ENCODE measurements around the gene RND1. TPM values are rescaled to one million over a fixed set of nuclear protein-coding genes. Genes with fewer than 3 reads are reported as not detected.

RND1 gene
- total and polyA plus RNA-seq, 7 donors = 0.15 to 1.2 (median 0.19) TPM; not detected in 2

- Histone ChIP-seq H3K27me3 (ENCODE audit: insufficient read depth in 3 of 3, low read length in 2 of 3) (peaks cover 0 to 17% (median 2%) of the 10 kb centered on the region in 3 donors), H3K9me3 (no peaks in the 10 kb centered on the region), H3K4me3 (no peak overlapping the region), H3K36me3 (ENCODE audit: insufficient read depth in 1 of 2, low read depth in 1 of 2) (no peaks in the 10 kb centered on the region), H3K4me1 (peaks cover 7% of the 10 kb centered on the region), H3K27ac (no peak overlapping the region)
- DNase-seq (no peak), ATAC-seq (no peak)
- TF ChIP-seq CTCF (IDR thresholded peaks at IDR 0.05) = no peak
- intact Hi-C loops (cut with DNase I) = no loop called here
- 66 to 76% (median 72%) methylated on average over 5 of the region's 5 CpGs for WGBS, 3 donors
Measured at GRCh38 chr12:48819986-48820725, 45.5 kb downstream of the RND1 start.

GRCh38 chr12:48818831-48819590 lies 46.7 kb downstream of the RND1 start:
- WGBS, 3 donors = 17 to 26% (median 25%) methylated on average over 21 to 37 of the region's 37 CpGs
- Histone ChIP-seq H3K27ac (no peak overlapping the region), H3K9me3 (no peaks in the 10 kb centered on the region), H3K27me3 (ENCODE audit: insufficient read depth in 3 of 3, low read length in 2 of 3) (peaks cover 0 to 17% (median 2%) of the 10 kb centered on the region in 3 donors), H3K36me3 (ENCODE audit: insufficient read depth in 1 of 2, low read depth in 1 of 2) (no peaks in the 10 kb centered on the region), H3K4me3 (peak overlapping the region; percentile 74), H3K4me1 (peaks cover 7% of the 10 kb centered on the region)
- intact Hi-C loops (cut with DNase I) = no loop called here
- no peak for TF ChIP-seq CTCF (IDR thresholded peaks at IDR 0.05)
- no peak for ATAC-seq
- DNase-seq = peak in 1 of 2 donors; percentile 26

GRCh38 chr12:48817873-48818830 lies 47.5 kb downstream of the RND1 start, which contains the start of gene CACNB3:
CACNB3 (plus strand) TSS chr12:48818496; CDS start chr12:48818930, 434 bp downstream.
- ATAC-seq = no peak
- DNase-seq = peak; percentile 67 to 81
- TF ChIP-seq CTCF (IDR thresholded peaks at IDR 0.05) = no peak
- Histone ChIP-seq H3K36me3 (ENCODE audit: insufficient read depth in 1 of 2, low read depth in 1 of 2) (no peaks in the 10 kb centered on the region), H3K4me3 (peak within 1 kb of the TSS; percentile 74), H3K9me3 (no peaks in the 10 kb centered on the region), H3K27ac (no peak within 1 kb of the TSS), H3K27me3 (ENCODE audit: insufficient read depth in 3 of 3, low read length in 2 of 3) (peaks cover 0 to 17% (median 2%) of the 10 kb centered on the region in 3 donors), H3K4me1 (peaks cover 7% of the 10 kb centered on the region)
- intact Hi-C loops (cut with DNase I) = no loop called here
- 2% methylated on average over 50 to 77 of the region's 79 CpGs for WGBS, 3 donors

GRCh38 chr12:48816143-48816854 lies 49.4 kb downstream of the RND1 start:
- intact Hi-C loops (cut with DNase I) = no loop called here
- Histone ChIP-seq H3K4me3 (peak overlapping the region; percentile 87), H3K9me3 (no peaks in the 10 kb centered on the region), H3K4me1 (peaks cover 7% of the 10 kb centered on the region), H3K27ac (no peak overlapping the region), H3K27me3 (ENCODE audit: insufficient read depth in 3 of 3, low read length in 2 of 3) (peaks cover 0 to 17% (median 2%) of the 10 kb centered on the region in 3 donors), H3K36me3 (ENCODE audit: insufficient read depth in 1 of 2, low read depth in 1 of 2) (no peaks in the 10 kb centered on the region)
- TF ChIP-seq CTCF (IDR thresholded peaks at IDR 0.05) = no peak
- ATAC-seq = no peak
- 91 to 96% (median 95%) methylated on average over 3 of the region's 3 CpGs for WGBS, 3 donors
- no peak for DNase-seq
